CD4-positive, alpha-beta T cell treated with Interleukin-15 for 1 hour (primary cell): ENCODE results near the gene ALDH16A1.
"Not testable (repeated sequence)": the region's sequence is repeated elsewhere in the genome, so short reads cannot be mapped to it uniquely, and the experiment has no call there.

Experiments
- DNase-seq: peaks from one replicate; pipeline ENCODE4 v3.0.0-alpha.2; 2020

ALDH16A1 gene

GRCh38 chr19:49465371-49465770 lies 12.3 kb downstream of the ALDH16A1 start:
- DNase-seq: no peak

DNA sequence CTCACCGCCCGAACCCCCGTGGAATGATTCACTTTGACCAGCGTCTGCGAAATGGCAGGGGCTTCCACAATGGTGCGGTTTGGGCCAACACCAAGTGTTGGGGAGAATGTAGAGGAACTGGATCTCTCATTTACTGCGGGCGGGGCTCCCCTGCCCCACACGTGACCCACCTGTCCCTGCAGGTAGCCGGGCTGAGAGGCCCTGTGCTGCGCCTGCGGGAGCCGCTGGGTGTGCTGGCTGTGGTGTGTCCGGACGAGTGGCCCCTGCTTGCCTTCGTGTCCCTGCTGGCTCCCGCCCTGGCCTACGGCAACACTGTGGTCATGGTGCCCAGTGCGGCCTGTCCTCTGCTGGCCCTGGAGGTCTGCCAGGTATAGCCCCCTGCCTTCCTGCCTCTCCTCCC lies 15.2 kb downstream of the ALDH16A1 start:
- no peak for DNase-seq

DNA sequence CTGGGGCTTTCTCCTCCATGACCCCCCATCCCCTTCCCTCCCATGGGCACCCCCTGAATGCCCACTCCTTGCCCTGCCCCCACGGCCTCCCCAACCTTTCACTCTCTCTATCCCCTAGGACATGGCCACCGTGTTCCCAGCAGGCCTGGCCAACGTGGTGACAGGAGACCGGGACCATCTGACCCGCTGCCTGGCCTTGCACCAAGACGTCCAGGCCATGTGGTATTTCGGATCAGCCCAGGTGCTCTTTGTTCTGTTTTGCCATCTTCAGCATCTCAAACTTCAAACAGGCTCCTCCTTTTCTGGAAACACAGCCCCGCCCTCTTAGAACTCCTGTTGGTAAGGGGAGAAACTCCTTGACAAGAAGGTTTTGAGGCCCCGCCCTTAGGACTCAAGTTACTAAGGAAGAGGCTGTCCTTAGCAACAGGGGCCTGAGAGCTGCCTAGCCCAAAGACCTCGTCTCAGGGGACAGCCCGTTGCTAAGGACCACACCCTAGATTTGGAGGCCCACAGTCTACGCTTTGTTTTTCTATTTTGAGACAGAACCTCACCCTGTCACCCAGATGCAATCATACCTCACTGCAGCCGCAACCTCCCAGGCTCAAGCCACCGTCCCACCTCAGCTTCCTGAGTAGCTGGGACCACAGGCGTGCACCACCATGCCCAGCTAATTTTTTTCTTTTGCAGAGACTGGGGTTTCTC lies 15.9 kb downstream of the ALDH16A1 start:
- DNase-seq: peak; percentile 99

GRCh38 chr19:49469828-49470614 lies 17.0 kb downstream of the ALDH16A1 start:
- DNase-seq: peak; percentile 94

- DNase-seq: no peak
Measured at GRCh38 chr19:49470615-49470978, 17.6 kb downstream of the ALDH16A1 start.

DNA sequence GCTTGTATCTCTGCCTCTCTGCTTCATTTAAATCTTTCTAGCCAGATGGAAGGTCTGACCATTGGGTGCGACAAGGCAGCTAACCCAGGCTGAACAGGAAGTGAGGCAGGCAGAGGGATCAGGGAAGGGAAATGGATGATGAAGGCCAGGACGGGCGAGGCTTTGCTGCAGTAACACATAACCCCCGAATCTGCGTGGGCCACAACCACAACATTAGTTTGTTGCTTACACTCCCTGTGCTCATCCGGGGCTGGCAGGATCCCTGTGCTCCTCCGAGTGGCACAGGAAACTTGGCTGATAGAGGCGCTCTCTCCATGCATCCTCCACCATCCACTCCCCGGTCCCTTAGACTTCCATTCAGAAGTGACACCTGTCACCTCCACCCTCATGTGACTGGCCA lies 19.9 kb downstream of the ALDH16A1 start:
- DNase-seq: no peak

GRCh38 chr19:49473501-49473867 lies 20.5 kb downstream of the ALDH16A1 start:
- DNase-seq: not testable (repeated sequence)

DNA sequence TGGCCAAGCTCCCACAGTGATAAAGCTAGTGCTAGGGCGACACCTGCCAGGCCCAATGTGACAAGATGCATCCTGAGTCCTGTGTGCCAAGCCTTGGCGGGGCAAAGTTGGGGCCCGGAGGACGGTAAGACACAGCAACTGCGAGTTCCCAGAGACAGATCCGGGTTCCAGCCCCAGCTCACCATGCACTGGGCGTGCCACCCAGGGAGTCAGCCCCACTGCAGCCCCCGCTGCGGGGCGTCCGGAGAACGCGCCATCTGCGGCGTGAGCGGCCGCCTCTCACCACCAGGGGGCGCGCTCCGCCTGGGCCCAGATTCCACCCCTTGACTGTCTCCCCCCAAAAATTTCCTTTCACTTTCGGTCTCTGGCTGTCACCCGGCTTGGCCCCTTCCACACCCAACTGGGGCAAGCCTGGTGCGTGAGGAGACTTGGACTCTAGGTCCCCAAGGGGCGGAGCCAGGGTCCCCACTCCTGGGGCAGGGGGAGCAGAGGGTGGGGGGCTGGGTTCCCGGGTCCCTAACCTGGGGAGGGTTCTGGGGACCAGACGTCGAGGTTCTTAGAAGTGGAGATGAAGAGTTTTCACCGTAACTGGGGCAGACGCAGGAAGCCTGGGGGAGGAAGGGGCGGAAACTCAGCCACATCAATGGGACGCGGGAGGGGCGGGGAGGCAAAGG lies 21.0 kb downstream of the ALDH16A1 start, which contains the start of gene FLT3LG:
Gene FLT3LG (plus strand): TSS at position 348 of the 674 bp plus-strand sequence. CDS start 425 bp downstream, outside the sequence.
- peak; percentile 97 for DNase-seq

GRCh38 chr19:49474542-49474924 lies 21.5 kb downstream of the ALDH16A1 start:
- DNase-seq: no peak

DNA sequence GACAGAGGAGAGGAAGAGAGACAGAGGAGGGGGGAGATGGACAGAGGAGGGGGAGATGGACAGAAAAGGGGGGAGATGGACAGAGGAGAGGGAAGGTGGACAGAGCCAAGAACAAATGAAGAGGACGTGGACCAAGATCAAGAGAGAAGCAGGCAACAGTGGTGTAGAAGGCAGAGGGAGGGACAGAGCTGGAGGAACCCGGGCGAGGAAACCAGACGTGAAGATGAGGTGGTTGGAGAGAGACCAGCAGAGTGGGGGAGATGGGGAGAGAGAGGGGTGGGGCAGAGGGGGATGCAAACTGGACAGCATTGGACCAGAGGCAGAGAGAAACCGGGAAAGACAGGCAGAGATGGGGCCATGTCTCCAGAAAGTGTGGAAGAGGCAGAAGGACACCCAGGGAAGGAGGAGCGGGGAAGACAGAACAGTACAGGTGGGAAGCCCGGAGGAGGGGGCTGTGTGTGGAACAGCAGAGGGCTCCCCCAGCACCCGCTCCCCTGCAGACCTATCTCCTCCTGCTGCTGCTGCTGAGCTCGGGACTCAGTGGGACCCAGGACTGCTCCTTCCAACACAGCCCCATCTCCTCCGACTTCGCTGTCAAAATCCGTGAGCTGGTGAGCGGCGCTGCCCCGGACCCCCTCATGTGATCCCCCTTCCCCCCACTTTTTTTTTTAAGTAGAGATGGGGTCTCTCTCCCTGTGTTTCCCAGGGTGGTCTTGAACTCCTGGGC lies 22.3 kb downstream of the ALDH16A1 start:
- DNase-seq: no peak

- DNase-seq: peak; percentile 77
Measured at GRCh38 chr19:49475995-49476880, 23.2 kb downstream of the ALDH16A1 start.

DNA sequence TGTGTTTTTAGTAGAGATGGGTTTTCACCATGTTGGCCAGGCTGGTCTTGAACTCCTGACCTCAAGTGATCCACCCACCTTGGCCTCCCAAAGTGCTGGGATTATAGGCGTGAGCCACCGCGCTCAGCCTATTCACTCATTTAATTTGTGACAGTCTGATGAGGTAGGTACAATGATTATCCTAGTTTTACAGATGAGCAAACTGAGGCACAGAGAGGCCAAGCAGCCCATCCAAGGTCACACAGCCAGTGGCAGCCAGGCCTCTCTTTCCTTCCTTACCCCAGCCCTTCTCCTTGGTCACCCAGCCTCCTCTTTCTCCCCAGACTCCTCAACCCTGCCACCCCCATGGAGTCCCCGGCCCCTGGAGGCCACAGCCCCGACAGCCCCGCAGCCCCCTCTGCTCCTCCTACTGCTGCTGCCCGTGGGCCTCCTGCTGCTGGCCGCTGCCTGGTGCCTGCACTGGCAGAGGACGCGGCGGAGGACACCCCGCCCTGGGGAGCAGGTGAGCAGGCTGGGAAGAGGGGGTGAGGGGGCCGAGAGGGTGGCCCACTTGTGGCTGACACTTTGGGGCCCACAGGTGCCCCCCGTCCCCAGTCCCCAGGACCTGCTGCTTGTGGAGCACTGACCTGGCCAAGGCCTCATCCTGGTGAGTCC lies 27.1 kb downstream of the ALDH16A1 start:
- DNase-seq: no peak

GRCh38 chr19:49481020-49481683 lies 28.1 kb downstream of the ALDH16A1 start:
- no peak for DNase-seq

- no peak for DNase-seq
Measured at GRCh38 chr19:49486232-49486631, 33.2 kb downstream of the ALDH16A1 start.

GRCh38 chr19:49486710-49487276 lies 33.8 kb downstream of the ALDH16A1 start:
- DNase-seq: no peak

DNA sequence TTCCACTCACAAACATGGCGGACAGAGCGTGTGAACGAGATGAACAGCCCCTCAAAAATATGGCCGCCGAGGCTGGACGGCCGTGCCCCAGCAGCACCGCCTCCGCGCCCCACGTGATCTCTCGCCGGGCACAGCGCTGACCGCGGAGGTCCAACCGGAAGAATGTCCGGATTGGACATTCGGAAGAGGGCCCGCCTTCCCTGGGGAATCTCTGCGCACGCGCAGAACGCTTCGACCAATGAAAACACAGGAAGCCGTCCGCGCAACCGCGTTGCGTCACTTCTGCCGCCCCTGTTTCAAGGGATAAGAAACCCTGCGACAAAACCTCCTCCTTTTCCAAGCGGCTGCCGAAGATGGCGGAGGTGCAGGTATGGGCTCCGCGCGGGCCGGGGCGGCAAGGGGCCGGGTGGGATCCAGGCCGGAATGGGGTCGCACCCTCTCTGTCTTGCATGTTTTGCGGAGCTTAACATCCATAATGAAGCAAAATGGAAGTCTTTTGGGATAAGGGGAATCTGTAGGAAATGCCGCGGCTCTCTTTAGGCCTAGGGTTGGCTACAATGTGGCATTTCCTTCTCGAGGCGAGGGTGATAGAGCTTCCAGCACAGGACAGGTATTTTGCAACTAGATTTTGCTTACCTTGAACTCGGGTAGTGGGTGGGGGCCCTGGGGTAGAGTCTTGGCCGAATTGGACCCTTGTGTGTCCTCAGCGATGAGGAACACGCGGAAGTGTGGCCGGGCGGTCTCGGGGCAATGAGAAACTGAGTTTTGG lies 34.4 kb downstream of the ALDH16A1 start, which contains the start of gene RPL13A:
Gene RPL13A (plus strand): TSS at position 332 of the 769 bp plus-strand sequence. CDS start 22 bp downstream, at position 354.
- peak; percentile 100 for DNase-seq

GRCh38 chr19:49488046-49488862 lies 35.2 kb downstream of the ALDH16A1 start:
- DNase-seq: no peak

DNA sequence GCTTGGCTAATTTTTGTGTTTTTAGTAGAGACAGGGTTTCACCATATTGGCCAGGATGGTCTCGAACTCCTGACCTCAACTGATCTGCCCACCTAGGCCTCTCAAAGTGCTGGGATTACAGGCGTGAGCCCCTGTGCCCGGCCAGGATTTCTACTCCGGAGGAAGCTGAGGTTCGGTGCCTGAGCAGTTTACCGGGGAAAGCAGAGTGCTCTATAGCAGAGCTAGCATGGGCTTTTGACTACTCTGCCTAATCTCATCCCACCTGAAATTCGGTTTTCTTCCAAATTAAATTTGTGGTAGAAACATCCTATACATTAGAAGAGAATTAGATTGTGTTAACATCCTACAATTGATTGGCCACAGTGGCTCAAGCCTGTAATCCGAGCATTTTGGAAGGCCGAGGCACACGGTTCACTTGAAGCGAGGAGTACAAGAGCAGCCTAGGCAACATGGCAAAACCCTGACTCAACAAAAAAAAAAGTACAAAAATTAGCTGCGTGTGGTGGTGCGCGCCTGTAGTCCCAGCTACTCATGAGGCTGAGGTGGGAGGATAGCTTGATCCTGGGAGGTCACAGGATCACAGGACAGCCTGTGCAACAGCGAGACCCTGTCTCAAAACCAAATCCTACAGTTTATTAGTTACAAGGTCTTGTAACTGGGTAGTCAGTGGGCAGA lies 36.0 kb downstream of the ALDH16A1 start:
- no peak for DNase-seq
